Subcutaneous adipose tissue (tissue), 4 donors: Measurements from ENCODE around the gene BAHD1. TPM values are rescaled to one million over a fixed set of nuclear protein-coding genes. Genes with fewer than 3 reads are reported as not detected.

ENCODE experiments used
- CTCF ChIP-seq: fragments of 450-650 bp; IDR thresholded peaks from one replicate; pipeline ENCODE4 v1.5.1; 2016; ENCODE audit warnings: low read depth, mild to moderate bottlenecking, control low read depth, antibody characterized with exemption, moderate library complexity
- total RNA-seq, 4 donors: library from RNA; depleted of rRNA; stranded (reverse); fragments of >200 nt; gene quantifications; one replicate each; pipeline ENCODE4 v1.1.0, GENCODE V29; 2016

BAHD1 gene
- total RNA-seq, 4 donors from 2014 or later, result 4.1 to 17.1 (median 9.1) TPM

GRCh38 chr15:40450047-40450446 lies 9.3 kb downstream of the BAHD1 start:
- no peak for TF ChIP-seq CTCF

GRCh38 chr15:40451527-40452158 lies 10.9 kb downstream of the BAHD1 start:
- TF ChIP-seq CTCF, result no peak

- no peak for TF ChIP-seq CTCF
Observed at GRCh38 chr15:40452296-40453090, 11.7 kb downstream of the BAHD1 start.

GRCh38 chr15:40454904-40455391 lies 14.2 kb downstream of the BAHD1 start:
- no peak for TF ChIP-seq CTCF

GRCh38 chr15:40456299-40456712 lies 15.6 kb downstream of the BAHD1 start:
- TF ChIP-seq CTCF, result no peak

- TF ChIP-seq CTCF, result no peak
Observed at GRCh38 chr15:40456738-40457137, 16.0 kb downstream of the BAHD1 start.

- no peak for TF ChIP-seq CTCF
Observed at GRCh38 chr15:40458495-40459371, 18.0 kb downstream of the BAHD1 start.
